Neural progenitor cell (in vitro differentiated cells): ENCODE data around the gene UBE2E1. TPM values are rescaled to one million over a fixed set of nuclear protein-coding genes. Genes with fewer than 3 reads are reported as not detected.

Source experiments
- DNase-seq: peaks from one replicate; pipeline ENCODE4 v3.0.0-alpha.2; 2016; ENCODE audit warnings: low spot score
- H2AFZ ChIP-seq: fragments of 200-600 bp; sonication (generic); replicated peaks from 2 replicates; pipeline ENCODE4 v1.6.1; 2016; ENCODE audit warnings: antibody characterized with exemption
- H3F3A ChIP-seq: fragments of 200-600 bp; sonication (generic); 2 replicates; pipeline ENCODE4 v1.6.1; 2016; ENCODE audit warnings: antibody characterized with exemption, low read depth
- H3K27ac ChIP-seq: fragments of 200-600 bp; sonication (generic); 2 replicates; pipeline ENCODE4 v1.5.1; 2016; ENCODE audit warnings: mild to moderate bottlenecking
- H3K27me3 ChIP-seq: fragments of 200-600 bp; sonication (generic); 2 replicates; pipeline ENCODE4 v1.6.1; 2016; ENCODE audit warnings: mild to moderate bottlenecking, moderate library complexity
- H3K36me3 ChIP-seq: fragments of 200-600 bp; sonication (generic); 2 replicates; pipeline ENCODE4 v1.5.1; 2016
- H3K4me1 ChIP-seq: fragments of 200-600 bp; sonication (generic); 2 replicates; pipeline ENCODE4 v1.6.1; 2016; ENCODE audit warnings: mixed run types
- H3K4me2 ChIP-seq: fragments of 200-600 bp; sonication (generic); 2 replicates; pipeline ENCODE4 v1.6.1; 2016
- H3K4me3 ChIP-seq: fragments of 200-600 bp; sonication (generic); 2 replicates; pipeline ENCODE4 v1.5.1; 2016
- H3K79me2 ChIP-seq: fragments of 200-600 bp; sonication (generic); 2 replicates; pipeline ENCODE4 v1.6.1; 2016; ENCODE audit warnings: low read depth
- H3K9ac ChIP-seq: fragments of 200-600 bp; sonication (generic); 2 replicates; pipeline ENCODE4 v1.6.1; 2016
- H3K9me3 ChIP-seq: fragments of 200-600 bp; sonication (generic); 2 replicates; pipeline ENCODE4 v1.5.1; 2016; ENCODE audit warnings: low read depth
- H4K20me1 ChIP-seq: fragments of 200-600 bp; sonication (generic); 2 replicates; pipeline ENCODE4 v1.6.1; 2016; ENCODE audit warnings: low read depth
- H3K27ac Mint-ChIP-seq: 3 replicates; pipeline ENCODE4 v1.8.0; 2021; ENCODE audit warnings: mixed read lengths
- H3K27me3 Mint-ChIP-seq: 2 replicates; pipeline ENCODE4 v1.8.0; 2022; ENCODE audit warnings: low read depth, mild to moderate bottlenecking, inconsistent platforms, moderate library complexity, mixed read lengths; ENCODE audit not compliant: insufficient read depth
- H3K36me3 Mint-ChIP-seq: 3 replicates; pipeline ENCODE4 v1.8.0; 2021; ENCODE audit warnings: mixed read lengths
- H3K4me1 Mint-ChIP-seq: 3 replicates; pipeline ENCODE4 v1.8.0; 2021; ENCODE audit warnings: mixed read lengths
- H3K4me3 Mint-ChIP-seq: 3 replicates; pipeline ENCODE4 v1.8.0; 2021; ENCODE audit warnings: mild to moderate bottlenecking, moderate library complexity, mixed read lengths
- H3K9me3 Mint-ChIP-seq: 3 replicates; pipeline ENCODE4 v1.8.0; 2020; ENCODE audit warnings: mixed read lengths
- CTCF ChIP-seq: fragments of 200-600 bp; sonication (generic); IDR thresholded peaks from 2 replicates; pipeline ENCODE4 v1.5.1; 2017; ENCODE audit warnings: antibody characterized with exemption, mild to moderate bottlenecking
- EZH2 ChIP-seq: fragments of 200-600 bp; sonication (generic); IDR thresholded peaks from 2 replicates; pipeline ENCODE4 v1.6.1; 2017; ENCODE audit warnings: antibody characterized with exemption, mild to moderate bottlenecking, moderate library complexity
- EZH2phosphoT487 ChIP-seq: fragments of 200-600 bp; sonication (generic); IDR thresholded peaks from 2 replicates; pipeline ENCODE4 v1.6.1; 2017; ENCODE audit warnings: antibody characterized with exemption
- total RNA-seq: library from RNA; depleted of rRNA; stranded (reverse); fragments of >200 nt; gene quantifications from 2 replicates; pipeline ENCODE4 v1.2.3, GENCODE V29; 2015; ENCODE audit warnings: low replicate concordance

Gene UBE2E1
- total RNA-seq, 1 donor from 2014 or later = 391 TPM

GRCh38 chr3:23823620-23824019 is 17.9 kb downstream of the UBE2E1 start:
- H3K27ac Mint-ChIP-seq = no peak overlapping the region
- peaks cover 55% of the 10 kb centered on the region for H3K4me1 ChIP-seq

DNA sequence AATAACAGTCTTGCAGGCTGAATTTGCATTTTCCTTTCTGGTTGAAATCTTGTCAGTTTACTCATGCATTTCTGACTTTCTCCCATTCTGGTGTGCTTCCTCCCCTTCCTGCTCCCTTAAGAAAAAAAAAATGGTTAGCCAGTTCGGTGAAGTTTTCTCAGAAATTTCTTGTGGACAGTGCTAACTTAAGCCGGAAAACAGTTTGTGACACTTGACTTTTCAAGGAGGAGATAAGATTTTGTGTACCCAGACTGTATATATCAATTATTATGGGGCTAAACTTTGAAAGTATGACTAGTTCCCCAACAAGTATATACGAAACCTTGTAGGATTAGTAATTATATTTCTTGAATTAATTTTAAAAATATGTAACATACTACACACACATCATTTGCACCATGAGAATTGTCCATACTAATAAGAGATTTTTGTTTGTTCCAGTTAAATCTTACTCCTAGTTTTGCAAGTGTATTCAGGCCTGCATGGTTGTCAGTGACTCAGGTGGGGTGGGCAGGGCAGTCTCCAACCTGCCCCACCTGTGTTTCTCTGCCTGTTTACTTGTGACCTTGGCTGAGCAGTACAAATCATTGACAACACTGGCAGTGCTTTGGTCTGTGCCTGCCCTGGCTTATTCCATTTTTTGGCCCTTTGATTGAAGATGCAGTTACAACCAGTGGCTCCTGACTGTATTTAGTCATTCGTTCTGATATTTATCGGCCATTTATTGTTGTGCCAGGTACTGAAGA is 19.1 kb downstream of the UBE2E1 start:
- DNase-seq = no peak
- H2AFZ ChIP-seq = no peak overlapping the region
- H3K27ac ChIP-seq = no peak overlapping the region
- no peaks in the 10 kb centered on the region for H3K27me3 ChIP-seq
- no peak overlapping the region for H3K4me2 ChIP-seq
- Mint-ChIP-seq H3K27me3 (no peaks in the 10 kb centered on the region), H3K27ac (no peak overlapping the region), H3K9me3 (no peaks in the 10 kb centered on the region), H3K36me3 (peaks cover 5% of the 10 kb centered on the region), H3K4me3 (no peak overlapping the region), H3K4me1 (peaks cover 34% of the 10 kb centered on the region)
- H3K36me3 ChIP-seq = no peaks in the 10 kb centered on the region
- peaks cover 100% of the 10 kb centered on the region for H3K79me2 ChIP-seq
- no peak for TF ChIP-seq EZH2phosphoT487
- no peak for TF ChIP-seq CTCF
- TF ChIP-seq EZH2 = no peak
- peaks cover 44% of the 10 kb centered on the region for H3K4me1 ChIP-seq
- H4K20me1 ChIP-seq = peaks cover 100% of the 10 kb centered on the region
- H3K9ac ChIP-seq = no peak overlapping the region
- H3K9me3 ChIP-seq = no peaks in the 10 kb centered on the region
- H3K4me3 ChIP-seq = no peak overlapping the region
- H3F3A ChIP-seq = peaks cover 16% of the 10 kb centered on the region

More at GRCh38 chr3:23823620-23824019, 17.9 kb downstream of the UBE2E1 start:
- Histone ChIP-seq H3K9ac (no peak overlapping the region), H3K4me3 (no peak overlapping the region), H3K36me3 (no peaks in the 10 kb centered on the region), H4K20me1 (peaks cover 100% of the 10 kb centered on the region), H3K9me3 (no peaks in the 10 kb centered on the region), H2AFZ (no peak overlapping the region), H3K79me2 (peaks cover 100% of the 10 kb centered on the region), H3K4me2 (no peak overlapping the region), H3K27me3 (no peaks in the 10 kb centered on the region), H3K27ac (no peak overlapping the region), H3F3A (peaks cover 21% of the 10 kb centered on the region)
- no peak for DNase-seq
- Mint-ChIP-seq H3K27me3 (no peaks in the 10 kb centered on the region), H3K36me3 (peaks cover 6% of the 10 kb centered on the region), H3K4me3 (no peak overlapping the region), H3K9me3 (no peaks in the 10 kb centered on the region), H3K4me1 (peaks cover 34% of the 10 kb centered on the region)
- TF ChIP-seq EZH2 (no peak), EZH2phosphoT487 (no peak)

DNA sequence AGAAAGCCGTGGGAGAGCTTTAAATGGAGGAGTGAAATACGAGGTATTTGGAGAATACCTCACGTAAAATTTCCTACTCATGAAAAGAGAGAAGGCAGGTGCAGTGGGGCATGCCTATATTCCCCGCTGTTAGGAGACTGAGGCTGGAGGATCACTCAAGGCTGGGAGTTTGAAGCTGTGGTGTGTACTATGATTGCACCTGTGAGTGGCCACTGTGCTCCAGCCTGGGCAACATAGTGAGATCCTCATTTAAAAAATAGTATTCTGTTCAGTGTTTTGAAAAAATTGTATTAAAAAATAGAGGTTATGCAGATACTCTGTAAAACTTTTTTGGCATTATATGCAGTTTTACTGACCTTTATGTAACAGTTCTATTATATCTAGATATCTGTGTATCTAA is 20.0 kb downstream of the UBE2E1 start:
- no peak overlapping the region for H3K27ac Mint-ChIP-seq
- Histone ChIP-seq H3K27ac (no peak overlapping the region), H3F3A (peaks cover 8% of the 10 kb centered on the region), H3K4me2 (peak overlapping the region; percentile 7), H3K4me3 (no peak overlapping the region), H3K27me3 (no peaks in the 10 kb centered on the region), H3K9ac (no peak overlapping the region), H4K20me1 (peaks cover 100% of the 10 kb centered on the region), H3K79me2 (peaks cover 100% of the 10 kb centered on the region), H3K9me3 (no peaks in the 10 kb centered on the region), H3K4me1 (peaks cover 34% of the 10 kb centered on the region), H2AFZ (no peak overlapping the region), H3K36me3 (no peaks in the 10 kb centered on the region)
- peaks cover 5% of the 10 kb centered on the region for H3K36me3 Mint-ChIP-seq
- no peaks in the 10 kb centered on the region for H3K9me3 Mint-ChIP-seq
- H3K4me1 Mint-ChIP-seq = peaks cover 32% of the 10 kb centered on the region
- TF ChIP-seq EZH2phosphoT487 = no peak
- TF ChIP-seq CTCF = no peak
- TF ChIP-seq EZH2 = no peak
- H3K27me3 Mint-ChIP-seq = no peaks in the 10 kb centered on the region
- DNase-seq = no peak
- no peak overlapping the region for H3K4me3 Mint-ChIP-seq

- Histone ChIP-seq H3K27ac (peak overlapping the region; percentile 3), H3K4me3 (no peak overlapping the region), H3K4me1 (peaks cover 29% of the 10 kb centered on the region), H4K20me1 (peaks cover 100% of the 10 kb centered on the region), H3K79me2 (peaks cover 100% of the 10 kb centered on the region), H3K9ac (no peak overlapping the region), H3K4me2 (peak overlapping the region; percentile 7), H3K27me3 (no peaks in the 10 kb centered on the region), H3K9me3 (no peaks in the 10 kb centered on the region), H3K36me3 (no peaks in the 10 kb centered on the region), H3F3A (peaks cover 4% of the 10 kb centered on the region), H2AFZ (no peak overlapping the region)
- TF ChIP-seq CTCF (no peak), EZH2 (no peak), EZH2phosphoT487 (no peak)
- Mint-ChIP-seq H3K4me1 (peaks cover 25% of the 10 kb centered on the region), H3K9me3 (no peaks in the 10 kb centered on the region), H3K27ac (no peak overlapping the region), H3K27me3 (no peaks in the 10 kb centered on the region), H3K4me3 (no peak overlapping the region), H3K36me3 (peaks cover 5% of the 10 kb centered on the region)
- no peak for DNase-seq
Measured at GRCh38 chr3:23826382-23827064, 20.8 kb downstream of the UBE2E1 start.
